Subcutaneous abdominal adipose tissue (tissue), 5 donors: ENCODE measurements around the gene TUB.

Experiments
- H3K27ac ChIP-seq: one replicate; pipeline ENCODE4 v1.7.0; 2013; ENCODE audit warnings: low read depth, mild to moderate bottlenecking, inconsistent platforms, low read length, moderate library complexity
- H3K27me3 ChIP-seq, 5 donors: one replicate each; pipeline ENCODE4 v1.7.0; 2013; ENCODE audit warnings: low read length in 5 of 5, inconsistent platforms in 1 of 5; ENCODE audit not compliant: control insufficient read depth in 5 of 5, insufficient read depth in 4 of 5
- H3K36me3 ChIP-seq, 5 donors: one replicate each; pipeline ENCODE4 v1.7.0; 2013; ENCODE audit warnings: low read length in 5 of 5; ENCODE audit not compliant: control insufficient read depth in 5 of 5, insufficient read depth in 5 of 5
- H3K4me1 ChIP-seq, 5 donors: one replicate each; pipeline ENCODE4 v1.7.0; 2013; ENCODE audit warnings: low read length in 5 of 5, mild to moderate bottlenecking in 3 of 5, moderate library complexity in 1 of 5; ENCODE audit not compliant: control insufficient read depth in 5 of 5, insufficient read depth in 5 of 5
- H3K4me3 ChIP-seq, 5 donors: one replicate each; pipeline ENCODE4 v1.7.0; 2013; ENCODE audit warnings: low read length in 5 of 5, low read depth in 1 of 5
- H3K9ac ChIP-seq, 5 donors: one replicate each; pipeline ENCODE4 v1.7.0; 2013; ENCODE audit warnings: low read length in 5 of 5, mild to moderate bottlenecking in 4 of 5, moderate library complexity in 3 of 5
- H3K9me3 ChIP-seq, 5 donors: one replicate each; pipeline ENCODE4 v1.7.0; 2013; ENCODE audit warnings: low read length in 5 of 5; ENCODE audit not compliant: control insufficient read depth in 5 of 5
- donor health status: healthy.
- donor health status: healthy.
- donor health status: healthy.
- donor health status: healthy.
- donor health status: healthy.

The TUB gene, protein sequence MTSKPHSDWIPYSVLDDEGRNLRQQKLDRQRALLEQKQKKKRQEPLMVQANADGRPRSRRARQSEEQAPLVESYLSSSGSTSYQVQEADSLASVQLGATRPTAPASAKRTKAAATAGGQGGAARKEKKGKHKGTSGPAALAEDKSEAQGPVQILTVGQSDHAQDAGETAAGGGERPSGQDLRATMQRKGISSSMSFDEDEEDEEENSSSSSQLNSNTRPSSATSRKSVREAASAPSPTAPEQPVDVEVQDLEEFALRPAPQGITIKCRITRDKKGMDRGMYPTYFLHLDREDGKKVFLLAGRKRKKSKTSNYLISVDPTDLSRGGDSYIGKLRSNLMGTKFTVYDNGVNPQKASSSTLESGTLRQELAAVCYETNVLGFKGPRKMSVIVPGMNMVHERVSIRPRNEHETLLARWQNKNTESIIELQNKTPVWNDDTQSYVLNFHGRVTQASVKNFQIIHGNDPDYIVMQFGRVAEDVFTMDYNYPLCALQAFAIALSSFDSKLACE

DNA sequence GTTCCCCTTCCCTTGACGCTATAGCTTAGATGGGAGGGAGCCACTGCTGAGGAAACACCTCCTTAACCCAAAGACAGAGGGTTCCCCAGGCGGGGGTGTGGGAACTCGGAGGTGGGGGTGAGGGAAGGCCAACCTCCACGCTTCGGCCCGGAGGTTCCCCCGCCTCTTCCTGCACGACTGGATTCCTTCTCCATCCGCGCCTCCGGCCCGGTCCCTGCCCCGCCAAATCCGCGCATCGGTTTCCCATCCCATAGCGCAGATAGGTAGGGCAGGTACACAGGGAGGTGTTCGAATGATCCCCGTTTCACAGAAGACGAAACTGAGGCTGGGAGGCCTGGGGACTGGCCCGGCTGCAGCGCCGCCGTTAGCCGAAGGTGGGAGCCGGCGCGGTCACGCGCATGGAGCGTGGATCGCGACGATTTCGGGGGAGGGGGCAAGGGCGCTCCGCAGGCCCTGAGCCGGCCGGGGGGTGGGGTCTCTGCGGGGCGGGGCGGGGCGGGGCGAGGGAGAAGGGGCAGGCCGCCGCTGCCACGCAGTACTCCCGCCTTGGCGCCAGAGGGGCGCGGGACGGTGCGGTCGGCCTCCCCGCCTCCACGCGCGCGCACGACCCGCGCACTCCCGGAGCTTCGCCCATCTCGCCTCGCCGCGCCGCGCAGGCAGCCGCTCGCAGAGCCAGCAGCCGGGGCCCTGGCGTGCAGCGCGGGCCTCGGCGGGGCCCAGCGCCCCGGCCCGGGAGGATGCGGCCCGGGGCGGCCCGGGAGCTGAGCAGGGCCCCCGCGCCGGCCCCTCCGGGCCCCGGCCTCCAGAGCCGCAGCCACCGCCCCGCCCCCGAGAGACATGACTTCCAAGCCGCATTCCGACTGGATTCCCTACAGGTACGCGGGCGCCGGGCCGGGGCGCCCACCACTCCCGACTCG, at the start of gene TUB:
TSS of gene TUB (plus strand) at position 538 of the 917 bp plus-strand sequence. CDS start at position 838, 300 bp downstream.
- H3K27ac ChIP-seq = no peak within 1 kb of the TSS
- no peaks in the 10 kb centered on the region for H3K9me3 ChIP-seq
- H3K4me3 ChIP-seq = peak within 1 kb of the TSS; percentile 27 to 72 (median 68)
- H3K4me1 ChIP-seq = peaks cover 0 to 37% (median 20%) of the 10 kb centered on the region in 5 donors
- peaks cover 0 to 20% (median 0%) of the 10 kb centered on the region in 5 donors for H3K27me3 ChIP-seq
- peak within 1 kb of the TSS in 3 of 5 donors; percentile 13 to 67 (median 49) for H3K9ac ChIP-seq
- H3K36me3 ChIP-seq = no peaks in the 10 kb centered on the region

DNA sequence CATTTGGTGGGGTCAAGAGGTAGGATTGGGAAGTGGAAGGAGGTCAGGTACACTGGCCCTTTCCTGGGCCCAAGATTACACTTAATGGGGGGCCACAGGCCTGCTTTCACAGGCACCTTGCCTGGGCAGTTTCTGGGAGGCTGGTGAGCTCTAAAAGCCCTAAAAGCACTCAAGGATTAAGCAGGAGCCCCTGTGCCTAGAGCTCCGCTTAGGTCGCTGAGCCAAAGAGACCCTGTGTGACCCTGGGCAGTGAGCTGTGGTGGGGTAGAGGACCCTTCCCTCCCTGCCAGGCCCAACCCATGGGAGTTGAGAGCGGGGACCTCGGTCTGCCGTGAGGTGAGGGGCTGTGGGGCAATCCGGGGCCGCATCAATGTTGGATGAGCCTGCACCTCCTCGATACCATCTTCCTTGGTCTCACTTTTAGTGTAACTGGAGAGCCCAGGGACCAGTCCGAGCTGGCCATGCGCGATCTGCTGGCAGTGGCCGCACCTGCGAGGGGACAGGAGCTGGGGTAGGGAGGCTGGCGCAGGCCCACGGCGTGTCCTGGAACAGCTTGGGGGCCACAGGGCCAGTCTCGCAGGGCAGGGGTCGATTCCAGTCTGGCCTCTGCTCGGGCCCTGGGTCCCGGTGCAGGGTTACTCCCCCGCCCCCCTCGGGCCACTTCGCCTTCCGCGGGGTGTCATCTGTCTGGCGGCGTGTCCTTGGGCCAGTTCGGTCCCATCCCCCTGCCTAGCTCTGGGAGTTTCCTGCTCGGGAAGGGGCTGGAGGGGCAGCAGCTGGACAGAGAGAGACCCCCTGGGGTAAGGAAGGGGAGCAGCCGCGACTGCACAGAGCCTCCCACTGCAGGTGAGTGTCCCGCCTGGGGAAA, 49.5 kb upstream of the TUB start:
- Histone ChIP-seq H3K27ac (no peak overlapping the region), H3K36me3 (no peaks in the 10 kb centered on the region), H3K27me3 (peaks cover 0 to 34% (median 15%) of the 10 kb centered on the region in 5 donors), H3K4me1 (peaks cover 0 to 35% (median 24%) of the 10 kb centered on the region in 5 donors), H3K9me3 (no peaks in the 10 kb centered on the region), H3K4me3 (no peak overlapping the region), H3K9ac (no peak overlapping the region)

DNA sequence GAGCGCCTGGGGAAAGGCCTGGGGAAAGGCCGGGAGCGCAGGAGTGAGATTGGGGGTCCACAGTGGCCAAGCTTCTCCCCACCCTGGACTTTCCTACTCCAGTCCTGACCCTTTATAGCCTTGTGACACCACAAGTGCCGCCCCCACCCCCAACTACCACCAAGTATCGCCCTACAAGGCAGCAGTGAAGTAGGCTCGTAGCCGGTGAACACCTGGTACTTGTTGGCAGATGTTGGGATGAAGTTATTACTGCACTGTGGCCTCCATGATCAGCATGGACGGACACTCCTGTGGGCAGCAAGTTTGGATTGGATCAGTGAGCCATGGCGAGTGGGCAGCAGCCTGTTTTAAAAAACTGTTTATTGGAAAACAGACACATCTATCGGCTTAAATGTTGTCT, 48.9 kb upstream of the TUB start:
- no peak overlapping the region for H3K4me3 ChIP-seq
- no peak overlapping the region for H3K27ac ChIP-seq
- H3K27me3 ChIP-seq = peaks cover 0 to 34% (median 15%) of the 10 kb centered on the region in 5 donors
- H3K9ac ChIP-seq = no peak overlapping the region
- peaks cover 0 to 35% (median 24%) of the 10 kb centered on the region in 5 donors for H3K4me1 ChIP-seq
- H3K9me3 ChIP-seq = no peaks in the 10 kb centered on the region
- H3K36me3 ChIP-seq = no peaks in the 10 kb centered on the region

GRCh38 chr11:8032576-8033304, 48.3 kb upstream of the TUB start:
- Histone ChIP-seq H3K27me3 (peaks cover 0 to 34% (median 15%) of the 10 kb centered on the region in 5 donors), H3K4me3 (no peak overlapping the region), H3K9me3 (no peaks in the 10 kb centered on the region), H3K27ac (no peak overlapping the region), H3K36me3 (no peaks in the 10 kb centered on the region), H3K4me1 (peaks cover 0 to 35% (median 24%) of the 10 kb centered on the region in 5 donors), H3K9ac (peak overlapping the region in 1 of 5 donors; percentile 35)

GRCh38 chr11:8033305-8034105, 47.5 kb upstream of the TUB start:
- peak overlapping the region in 1 of 5 donors; percentile 43 for H3K9ac ChIP-seq

GRCh38 chr11:8034106-8034585, 46.9 kb upstream of the TUB start:
- Histone ChIP-seq H3K9ac (no peak overlapping the region), H3K4me1 (peaks cover 0 to 35% (median 24%) of the 10 kb centered on the region in 5 donors), H3K4me3 (no peak overlapping the region)

More at GRCh38 chr11:8033305-8034105, 47.5 kb upstream of the TUB start:
- no peak overlapping the region for H3K27ac ChIP-seq
- H3K27me3 ChIP-seq = peaks cover 0 to 34% (median 15%) of the 10 kb centered on the region in 5 donors
- peaks cover 0 to 35% (median 24%) of the 10 kb centered on the region in 5 donors for H3K4me1 ChIP-seq
- H3K4me3 ChIP-seq = no peak overlapping the region
- H3K36me3 ChIP-seq = no peaks in the 10 kb centered on the region
- no peaks in the 10 kb centered on the region for H3K9me3 ChIP-seq

DNA sequence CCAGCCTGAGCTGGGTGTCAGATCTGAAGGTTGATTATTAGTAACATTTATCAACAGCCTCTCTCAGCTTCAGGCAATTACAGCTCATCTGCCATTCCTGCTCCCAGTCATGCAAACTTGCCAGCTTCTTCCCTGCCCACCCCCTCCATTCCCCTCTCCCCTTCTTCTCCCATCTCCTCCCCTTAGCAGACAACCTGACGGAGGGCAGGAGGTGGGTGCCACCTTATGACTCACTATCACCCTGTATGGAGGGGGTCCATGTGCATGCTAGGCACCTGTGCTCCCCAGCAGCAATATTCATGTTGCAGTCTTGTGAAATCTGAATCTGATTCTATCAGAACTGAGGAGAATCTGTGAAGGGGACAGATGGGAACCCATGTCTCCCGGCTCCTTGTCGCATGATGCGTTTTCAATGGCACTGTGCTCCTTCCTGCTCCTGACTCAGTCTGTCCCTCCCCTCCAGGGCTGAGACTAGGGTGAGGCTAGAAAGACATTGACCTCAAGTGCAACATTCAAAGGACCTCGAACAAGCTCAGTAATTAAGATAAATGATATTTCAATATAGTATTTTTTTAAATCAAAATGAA, 46.3 kb upstream of the TUB start:
- H3K27ac ChIP-seq = no peak overlapping the region
- no peaks in the 10 kb centered on the region for H3K9me3 ChIP-seq
- no peak overlapping the region for H3K4me3 ChIP-seq
- no peaks in the 10 kb centered on the region for H3K36me3 ChIP-seq
- peaks cover 0 to 35% (median 24%) of the 10 kb centered on the region in 5 donors for H3K4me1 ChIP-seq
- H3K27me3 ChIP-seq = peaks cover 0 to 33% (median 15%) of the 10 kb centered on the region in 5 donors
- no peak overlapping the region for H3K9ac ChIP-seq

More at GRCh38 chr11:8034106-8034585, 46.9 kb upstream of the TUB start:
- H3K9me3 ChIP-seq = no peaks in the 10 kb centered on the region
- no peaks in the 10 kb centered on the region for H3K36me3 ChIP-seq
- no peak overlapping the region for H3K27ac ChIP-seq
- H3K27me3 ChIP-seq = peaks cover 0 to 34% (median 15%) of the 10 kb centered on the region in 5 donors

- Histone ChIP-seq H3K9me3 (no peaks in the 10 kb centered on the region), H3K4me3 (no peak overlapping the region), H3K27ac (no peak overlapping the region), H3K27me3 (peaks cover 0 to 27% (median 11%) of the 10 kb centered on the region in 5 donors), H3K36me3 (no peaks in the 10 kb centered on the region), H3K9ac (no peak overlapping the region), H3K4me1 (peaks cover 0 to 35% (median 24%) of the 10 kb centered on the region in 5 donors)
Measured at GRCh38 chr11:8035200-8035855, 45.7 kb upstream of the TUB start.
